Smooth muscle cell (in vitro differentiated cells): ENCODE results near the gene TESMIN. TPM values are rescaled to one million over a fixed set of nuclear protein-coding genes. Genes with fewer than 3 reads are reported as not detected.

Source experiments
- DNase-seq: peaks from one replicate; lab custom pipeline; 2025; ENCODE audit not compliant: unreplicated experiment; lab: John Stamatoyannopoulos, UW
- H2AFZ ChIP-seq: fragments of 200-600 bp; sonication (generic); 2 replicates; pipeline ENCODE4 v1.6.0; 2016; ENCODE audit warnings: antibody characterized with exemption, low read depth, mild to moderate bottlenecking
- H3F3A ChIP-seq: fragments of 200-600 bp; sonication (generic); 2 replicates; pipeline ENCODE4 v1.6.0; 2017; ENCODE audit warnings: antibody characterized with exemption, low read depth
- H3K27ac ChIP-seq: fragments of 200-600 bp; sonication (generic); 2 replicates; pipeline ENCODE4 v1.5.1; 2016; ENCODE audit warnings: low read depth, mild to moderate bottlenecking
- H3K27me3 ChIP-seq: fragments of 200-600 bp; sonication (generic); 2 replicates; pipeline ENCODE4 v1.6.1; 2016; ENCODE audit warnings: low read depth, mild to moderate bottlenecking
- H3K36me3 ChIP-seq: fragments of 200-600 bp; sonication (generic); 2 replicates; pipeline ENCODE4 v1.5.1; 2016; ENCODE audit warnings: low read depth
- H3K4me1 ChIP-seq: fragments of 200-600 bp; sonication (generic); 2 replicates; pipeline ENCODE4 v1.5.1; 2016; ENCODE audit warnings: low read depth
- H3K4me2 ChIP-seq: fragments of 200-600 bp; sonication (generic); 2 replicates; pipeline ENCODE4 v1.6.0; 2016; ENCODE audit warnings: mild to moderate bottlenecking
- H3K4me3 ChIP-seq: fragments of 200-600 bp; sonication (generic); 2 replicates; pipeline ENCODE4 v1.5.1; 2016; ENCODE audit warnings: mild to moderate bottlenecking
- H3K79me2 ChIP-seq: fragments of 200-600 bp; sonication (generic); 2 replicates; pipeline ENCODE4 v1.6.0; 2016; ENCODE audit warnings: low read depth, mild to moderate bottlenecking
- H3K9ac ChIP-seq: fragments of 200-600 bp; sonication (generic); 2 replicates; pipeline ENCODE4 v1.6.0; 2016; ENCODE audit warnings: low read depth
- H3K9me3 ChIP-seq: fragments of 200-600 bp; sonication (generic); replicated peaks from 2 replicates; pipeline ENCODE4 v1.5.1; 2016; ENCODE audit warnings: low read depth
- H4K20me1 ChIP-seq: fragments of 200-600 bp; sonication (generic); 2 replicates; pipeline ENCODE4 v1.6.0; 2016; ENCODE audit warnings: low read depth
- WGBS: methylation state at CpG from one replicate; pipeline ENCODE4 v1.1.7; 2016; ENCODE audit warnings: low lambda C conversion rate; 5-methylcytosine and 5-hydroxymethylcytosine counted together
- polyA plus RNA-seq: library from polyadenylated mRNA; unstranded; fragments of >200 nt; fragmentation: Nextera tagmentation; extraction: Ambion mirVana; gene quantifications from 2 replicates; pipeline ENCODE4 v1.2.1, GENCODE V29; 2016
- total RNA-seq: library from RNA; depleted of rRNA; stranded (reverse); fragments of >200 nt; gene quantifications from 2 replicates; pipeline ENCODE4 v1.2.3, GENCODE V29; 2014
- TF ChIP-seq, protein P1 (sequence below): fragments of 200-600 bp; sonication (generic); IDR thresholded peaks from 2 replicates; pipeline ENCODE4 v1.5.1; 2017; ENCODE audit warnings: borderline replicate concordance, mild to moderate bottlenecking, antibody characterized with exemption; ENCODE audit not compliant: insufficient read depth, poor library complexity, severe bottlenecking

Gene TESMIN
- total and polyA plus RNA-seq, 2 experiments from 2014 or later, result 0.45 to 4.8 TPM

DNA sequence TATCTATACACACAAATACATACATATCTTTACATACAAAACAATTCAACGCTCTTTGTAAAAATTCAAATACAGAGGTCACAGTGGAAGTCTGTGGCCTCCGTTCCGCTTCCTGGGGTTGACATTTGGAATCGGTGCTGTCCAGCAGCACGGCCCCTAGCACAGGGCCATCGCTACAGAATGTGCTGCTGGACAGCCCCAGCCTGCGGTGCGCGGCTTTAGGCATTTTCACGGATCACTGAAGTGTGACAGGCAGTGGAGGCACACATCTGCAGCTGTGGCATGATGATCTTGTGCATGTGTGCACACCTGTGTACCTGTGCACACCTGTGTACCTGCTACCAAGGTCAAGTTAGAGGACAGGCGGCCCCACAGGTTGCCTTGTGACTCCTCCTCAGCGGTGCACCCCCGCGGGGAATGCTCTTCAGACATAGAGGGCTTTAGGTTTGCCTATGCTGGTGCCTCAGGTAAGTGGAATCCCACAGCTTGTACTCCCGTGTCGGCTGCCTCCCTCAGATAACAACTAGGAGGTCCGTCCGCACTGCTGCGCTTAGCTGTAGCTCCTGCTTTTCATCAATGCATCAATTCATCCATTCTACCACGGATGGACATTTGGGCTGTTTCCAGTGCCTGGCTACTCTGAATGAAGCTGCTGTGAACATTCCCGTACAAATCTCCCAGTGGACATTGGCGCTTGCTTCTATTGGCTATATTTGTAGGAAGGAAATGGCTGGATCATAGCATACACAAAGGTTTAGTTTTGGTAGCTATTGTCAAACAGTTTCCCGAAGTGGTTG, 37.1 kb downstream of the TESMIN start:
- no peak overlapping the region for H3K9ac ChIP-seq
- no peaks in the 10 kb centered on the region for H3K36me3 ChIP-seq
- no peak overlapping the region for H3K27ac ChIP-seq
- WGBS, result 92% methylated on average over 23 of the region's 23 CpGs
- no peak overlapping the region for H3K4me2 ChIP-seq
- no peaks in the 10 kb centered on the region for H3K79me2 ChIP-seq
- no peaks in the 10 kb centered on the region for H3K27me3 ChIP-seq
- no peaks in the 10 kb centered on the region for H4K20me1 ChIP-seq
- no peak overlapping the region for H3K4me3 ChIP-seq
- H2AFZ ChIP-seq, result no peak overlapping the region
- H3F3A ChIP-seq, result no peaks in the 10 kb centered on the region
- TF ChIP-seq, protein P1, sequence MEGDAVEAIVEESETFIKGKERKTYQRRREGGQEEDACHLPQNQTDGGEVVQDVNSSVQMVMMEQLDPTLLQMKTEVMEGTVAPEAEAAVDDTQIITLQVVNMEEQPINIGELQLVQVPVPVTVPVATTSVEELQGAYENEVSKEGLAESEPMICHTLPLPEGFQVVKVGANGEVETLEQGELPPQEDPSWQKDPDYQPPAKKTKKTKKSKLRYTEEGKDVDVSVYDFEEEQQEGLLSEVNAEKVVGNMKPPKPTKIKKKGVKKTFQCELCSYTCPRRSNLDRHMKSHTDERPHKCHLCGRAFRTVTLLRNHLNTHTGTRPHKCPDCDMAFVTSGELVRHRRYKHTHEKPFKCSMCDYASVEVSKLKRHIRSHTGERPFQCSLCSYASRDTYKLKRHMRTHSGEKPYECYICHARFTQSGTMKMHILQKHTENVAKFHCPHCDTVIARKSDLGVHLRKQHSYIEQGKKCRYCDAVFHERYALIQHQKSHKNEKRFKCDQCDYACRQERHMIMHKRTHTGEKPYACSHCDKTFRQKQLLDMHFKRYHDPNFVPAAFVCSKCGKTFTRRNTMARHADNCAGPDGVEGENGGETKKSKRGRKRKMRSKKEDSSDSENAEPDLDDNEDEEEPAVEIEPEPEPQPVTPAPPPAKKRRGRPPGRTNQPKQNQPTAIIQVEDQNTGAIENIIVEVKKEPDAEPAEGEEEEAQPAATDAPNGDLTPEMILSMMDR, result no peak
- no peaks in the 10 kb centered on the region for H3K9me3 ChIP-seq
- no peak for DNase-seq
- H3K4me1 ChIP-seq, result peaks cover 24% of the 10 kb centered on the region

DNA sequence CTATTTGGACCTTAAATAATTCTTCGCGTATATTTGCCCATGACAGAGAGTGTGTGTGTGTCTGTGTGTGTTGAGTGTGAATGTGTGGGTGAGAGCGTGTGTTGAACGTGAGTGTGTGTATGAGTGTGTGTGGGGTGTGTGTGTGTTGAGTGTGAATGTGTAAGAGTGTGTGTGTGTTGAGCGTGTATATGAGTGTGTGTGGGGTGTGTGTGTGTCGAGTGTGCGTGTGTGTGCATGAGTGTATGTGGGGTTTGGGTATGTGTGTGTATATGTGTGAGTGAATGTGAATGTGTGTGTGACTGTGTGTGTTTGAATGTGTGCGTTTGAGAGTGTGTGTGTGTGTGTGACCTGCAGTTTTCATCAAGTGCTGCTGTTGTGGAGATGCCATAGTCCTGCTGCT, 40.2 kb downstream of the TESMIN start:
- Histone ChIP-seq H4K20me1 (no peaks in the 10 kb centered on the region), H2AFZ (no peak overlapping the region), H3K9me3 (no peaks in the 10 kb centered on the region), H3K4me3 (no peak overlapping the region), H3K36me3 (no peaks in the 10 kb centered on the region), H3K9ac (no peak overlapping the region), H3K79me2 (no peaks in the 10 kb centered on the region), H3K4me2 (no peak overlapping the region), H3K27me3 (no peaks in the 10 kb centered on the region), H3K4me1 (peaks cover 24% of the 10 kb centered on the region), H3F3A (no peaks in the 10 kb centered on the region), H3K27ac (no peak overlapping the region)
- WGBS, result 99% methylated on average over 8 of the region's 8 CpGs
- TF ChIP-seq, protein P1, result no peak
- no peak for DNase-seq

DNA sequence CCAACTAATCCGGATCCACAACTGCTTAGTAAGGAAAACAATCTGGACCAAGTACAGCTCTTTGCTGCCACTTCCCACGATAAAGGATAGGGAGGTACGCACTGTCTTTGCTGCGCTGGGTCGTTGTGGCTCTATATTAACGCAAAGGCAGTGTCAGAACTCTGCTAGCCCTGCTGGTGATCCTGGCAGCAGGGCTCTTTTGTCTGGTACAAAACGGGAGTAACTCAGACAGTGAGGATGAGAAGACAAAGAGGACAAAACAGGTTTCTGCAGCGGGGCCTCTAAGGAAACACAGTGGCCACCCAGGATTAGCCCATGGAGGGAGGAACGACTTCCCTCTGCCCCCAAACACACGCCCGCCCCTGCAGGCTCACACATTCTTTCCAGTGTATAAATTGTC, 40.9 kb downstream of the TESMIN start:
- Histone ChIP-seq H4K20me1 (no peaks in the 10 kb centered on the region), H3K36me3 (no peaks in the 10 kb centered on the region), H3K4me2 (no peak overlapping the region), H3K4me1 (peaks cover 24% of the 10 kb centered on the region), H3K9me3 (no peaks in the 10 kb centered on the region), H3K9ac (no peak overlapping the region), H3K4me3 (no peak overlapping the region), H3K79me2 (no peaks in the 10 kb centered on the region), H3F3A (no peaks in the 10 kb centered on the region), H3K27ac (no peak overlapping the region), H3K27me3 (no peaks in the 10 kb centered on the region), H2AFZ (no peak overlapping the region)
- TF ChIP-seq, protein P1, result no peak
- WGBS, result 70% methylated on average over 11 of the region's 11 CpGs
- DNase-seq, result no peak

DNA sequence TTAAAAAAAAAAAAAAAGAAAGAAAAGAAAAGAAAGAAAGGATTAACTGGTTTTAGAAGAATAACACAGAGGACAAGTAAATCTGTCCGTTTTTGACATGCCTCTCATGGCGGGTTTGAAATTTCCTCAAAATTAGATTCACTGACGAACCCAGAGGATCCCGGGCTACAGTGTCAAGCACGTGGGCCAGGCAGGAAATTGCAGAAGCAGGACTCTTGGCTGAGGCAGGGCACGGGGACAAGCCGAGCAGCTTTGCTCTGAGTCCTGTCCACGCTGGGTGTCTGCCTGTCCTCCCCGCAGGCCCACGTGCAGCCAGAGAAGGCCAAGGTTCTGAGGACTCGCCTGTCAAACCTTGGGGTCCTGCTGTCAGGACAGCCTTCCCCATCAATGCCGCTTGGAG, 42.3 kb downstream of the TESMIN start:
- DNase-seq, result no peak
- Histone ChIP-seq H3K9ac (no peak overlapping the region), H3F3A (no peaks in the 10 kb centered on the region), H3K4me1 (peaks cover 19% of the 10 kb centered on the region), H3K4me3 (no peak overlapping the region), H3K27me3 (no peaks in the 10 kb centered on the region), H4K20me1 (no peaks in the 10 kb centered on the region), H3K79me2 (no peaks in the 10 kb centered on the region), H3K4me2 (no peak overlapping the region), H3K27ac (no peak overlapping the region), H3K36me3 (no peaks in the 10 kb centered on the region), H3K9me3 (no peaks in the 10 kb centered on the region), H2AFZ (no peak overlapping the region)
- WGBS, result 92% methylated on average over 12 of the region's 12 CpGs
- TF ChIP-seq, protein P1, result no peak
